Occipital lobe (tissue), 3 donors: ENCODE data around the gene DDX21. TPM values are rescaled to one million over a fixed set of nuclear protein-coding genes. Genes with fewer than 3 reads are reported as not detected.
"Not testable (repeated sequence)": the region's sequence is repeated elsewhere in the genome, so short reads cannot be mapped to it uniquely, and the experiment has no call there.

ENCODE experiments used
- DNase-seq: peaks from one replicate; lab custom pipeline; 2025; lab: John Stamatoyannopoulos, UW
- small RNA-seq: library from RNA; depleted of rRNA; stranded (forward); fragments of <200 nt; gene quantifications from one replicate; pipeline ENCODE3, GENCODE V24; 2014
- total RNA-seq: library from RNA; depleted of rRNA; stranded (reverse); fragments of >200 nt; gene quantifications from one replicate; pipeline ENCODE4 v1.2.3, GENCODE V29; 2014

Gene DDX21
- total RNA-seq, 1 donor from 2014 or later, result 49.4 TPM

DNA sequence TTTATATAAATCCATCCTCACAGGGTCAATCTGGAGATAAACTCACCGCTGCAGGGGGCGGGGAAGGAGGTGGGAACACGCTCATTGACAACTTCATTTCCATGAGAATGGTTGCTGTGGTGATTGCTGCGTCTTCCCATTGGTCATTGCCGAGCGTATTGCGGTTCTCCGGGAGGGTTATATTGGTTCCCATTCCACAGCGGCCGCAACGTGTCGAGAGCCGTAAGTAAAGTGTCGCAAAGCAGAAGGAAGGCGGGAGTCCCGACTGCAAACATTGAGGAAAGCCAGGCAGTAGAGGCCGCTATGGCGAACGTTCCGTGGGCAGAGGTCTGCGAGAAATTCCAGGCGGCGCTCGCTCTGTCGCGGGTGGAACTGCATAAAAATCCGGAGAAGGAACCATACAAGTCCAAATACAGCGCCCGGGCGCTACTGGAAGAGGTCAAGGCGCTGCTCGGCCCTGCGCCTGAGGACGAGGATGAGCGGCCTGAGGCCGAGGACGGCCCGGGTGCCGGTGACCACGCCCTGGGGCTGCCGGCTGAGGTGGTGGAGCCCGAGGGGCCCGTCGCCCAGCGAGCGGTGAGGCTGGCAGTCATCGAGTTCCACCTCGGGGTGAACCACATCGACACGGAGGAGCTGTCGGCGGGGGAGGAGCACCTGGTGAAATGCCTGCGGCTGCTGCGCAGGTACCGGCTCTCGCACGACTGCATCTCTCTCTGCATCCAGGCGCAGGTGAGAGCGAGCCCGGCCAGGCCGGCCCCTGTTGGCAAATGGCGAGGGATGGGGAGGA, 32.8 kb downstream of the DDX21 start, which contains the start of gene KIFBP:
Gene KIFBP, plus strand, starts transcription at position 274 of the 787 bp plus-strand sequence. Its CDS starts 30 bp downstream, at position 304.
- DNase-seq, result peak; percentile 96

DNA sequence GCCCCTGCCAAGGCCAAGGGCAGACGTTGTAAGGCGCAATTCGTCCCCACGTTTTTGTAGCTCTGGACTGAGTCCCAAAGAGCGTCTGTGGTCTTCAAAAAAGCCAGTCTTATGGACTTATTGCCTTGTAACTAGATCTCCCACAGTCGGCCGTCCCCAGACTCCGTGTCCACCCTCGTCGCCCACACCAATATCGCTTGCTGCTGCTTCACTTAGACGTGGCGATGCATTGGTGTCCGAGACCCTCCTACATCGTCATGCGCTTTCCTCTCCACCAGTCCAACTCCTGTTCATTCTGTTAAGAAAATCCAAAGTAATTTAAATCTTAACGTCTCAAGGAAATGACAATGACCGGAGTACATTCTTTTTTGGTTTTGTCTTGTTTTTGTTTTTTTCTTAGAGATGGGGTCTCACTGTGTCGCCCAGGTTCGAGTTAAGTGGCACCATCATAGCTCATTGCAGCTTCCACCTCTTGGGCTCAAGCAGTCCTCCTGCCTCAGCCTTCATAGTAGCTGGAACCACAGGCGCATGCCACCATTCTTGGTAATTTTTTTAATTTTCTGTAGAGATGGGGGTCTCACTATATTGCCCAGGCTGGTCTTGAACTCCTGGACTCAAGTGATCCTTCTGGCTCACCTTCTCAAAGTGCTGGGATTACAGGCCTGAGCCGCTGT, 33.5 kb downstream of the DDX21 start:
- no peak for DNase-seq

DNA sequence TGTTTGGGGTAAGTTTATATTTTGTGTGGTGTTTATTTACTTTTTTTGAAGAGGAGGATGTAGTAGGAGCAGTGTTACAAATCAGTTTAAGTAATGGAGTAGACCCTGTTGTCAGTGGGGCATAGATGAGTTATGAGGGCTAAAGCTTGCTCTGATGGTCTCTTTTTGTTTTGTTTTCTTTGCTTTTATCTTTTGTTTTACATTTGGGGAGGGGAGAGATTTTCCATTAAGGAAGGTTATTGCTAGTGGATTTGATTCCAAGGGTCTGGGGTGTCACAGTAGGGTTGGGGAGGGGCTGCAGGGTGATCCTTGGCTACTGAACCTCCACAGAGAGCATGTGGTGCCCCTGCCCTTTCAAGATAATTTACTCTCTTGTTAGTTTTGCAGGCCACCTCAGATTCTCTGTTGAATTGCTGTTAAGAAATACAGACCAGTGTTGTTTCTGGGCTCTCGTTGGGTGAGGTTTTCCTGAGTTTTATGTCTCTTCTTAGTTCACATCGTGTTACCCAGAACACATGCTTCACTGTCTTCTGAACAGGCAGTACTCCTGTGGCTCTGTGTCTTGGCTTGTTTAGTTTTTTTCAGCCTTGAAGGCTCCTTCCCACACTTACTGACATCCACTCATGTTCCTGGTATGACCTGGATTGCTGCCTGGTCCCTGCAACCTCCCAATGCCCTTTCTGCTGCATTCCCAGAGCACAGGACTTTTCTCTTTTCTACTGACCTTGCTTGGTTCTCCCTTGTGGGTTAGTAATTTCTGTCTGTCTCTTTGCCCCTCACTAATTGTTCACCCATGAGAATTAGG, 36.9 kb downstream of the DDX21 start:
- no peak for DNase-seq

DNA sequence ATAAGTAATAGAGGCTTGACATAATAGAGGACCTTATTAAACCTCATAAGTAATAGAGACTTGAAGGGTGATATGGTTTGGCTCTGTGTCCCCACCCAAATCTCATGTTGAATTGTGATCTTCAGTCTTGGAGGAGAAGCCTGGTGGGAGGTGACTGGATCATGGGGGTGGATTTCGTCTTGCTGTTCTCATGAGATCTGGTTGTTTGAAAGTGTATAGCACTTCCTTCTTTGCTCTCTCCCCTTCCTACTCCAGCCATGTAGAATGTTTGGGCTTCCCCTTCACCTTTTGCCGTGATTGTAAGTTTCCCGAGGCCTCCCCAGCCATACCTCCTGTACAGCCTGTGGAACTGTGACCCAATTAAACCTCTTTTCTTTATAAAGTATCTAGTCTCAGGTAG, 41.2 kb downstream of the DDX21 start:
- DNase-seq, result no peak

DNA sequence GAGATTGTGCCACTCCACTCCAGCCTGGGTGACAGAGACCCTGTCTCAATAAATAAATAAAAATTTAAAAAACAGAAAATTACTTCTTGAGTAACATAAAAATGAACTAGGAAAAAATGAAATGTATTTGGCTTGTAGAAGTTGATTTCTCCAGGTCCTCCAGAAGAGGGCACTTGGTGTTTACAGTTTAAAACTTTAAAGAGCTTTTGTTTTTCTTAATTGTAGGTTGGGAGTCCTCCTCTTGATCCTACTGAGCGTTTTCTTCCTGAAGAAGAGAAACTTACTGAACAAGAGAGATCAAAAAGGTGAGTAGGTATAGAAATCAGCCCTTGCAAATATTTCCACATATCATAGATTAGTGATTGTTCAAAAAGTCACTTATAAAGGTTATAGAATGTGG, 48.9 kb downstream of the DDX21 start:
- DNase-seq, result no peak

DNA sequence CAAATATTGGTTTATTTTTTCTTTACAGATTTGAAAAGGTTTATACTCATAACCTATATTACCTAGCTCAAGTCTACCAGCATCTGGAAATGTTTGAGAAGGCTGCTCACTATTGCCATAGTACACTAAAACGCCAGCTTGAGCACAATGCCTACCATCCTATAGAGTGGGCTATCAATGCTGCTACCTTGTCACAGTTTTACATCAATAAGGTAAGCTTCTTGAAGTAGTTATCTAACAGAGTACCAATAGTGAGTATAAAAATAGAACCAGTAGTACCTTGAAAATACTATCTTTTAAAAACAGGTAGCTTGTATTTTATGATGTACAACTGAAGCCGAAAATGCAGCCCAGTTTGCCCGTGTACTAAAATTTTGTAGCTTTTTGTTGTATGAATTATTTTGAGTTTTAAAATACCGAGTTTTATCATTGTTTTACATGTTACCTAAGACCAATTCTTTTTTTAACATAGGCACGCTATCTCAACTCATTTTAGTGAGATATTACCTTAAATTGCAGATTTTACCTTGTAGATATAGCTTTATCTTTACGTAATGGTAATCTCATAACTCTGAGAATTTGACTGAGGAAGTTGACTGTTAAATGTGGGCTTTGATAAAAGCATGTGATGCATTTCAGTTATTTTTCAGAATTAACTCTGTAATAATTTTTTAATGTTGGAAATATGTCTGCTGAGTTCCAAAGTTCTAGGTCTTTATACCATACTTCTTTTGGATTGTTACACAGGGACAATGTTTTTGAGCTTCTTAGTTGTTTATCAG, 49.9 kb downstream of the DDX21 start:
- no peak for DNase-seq

DNA sequence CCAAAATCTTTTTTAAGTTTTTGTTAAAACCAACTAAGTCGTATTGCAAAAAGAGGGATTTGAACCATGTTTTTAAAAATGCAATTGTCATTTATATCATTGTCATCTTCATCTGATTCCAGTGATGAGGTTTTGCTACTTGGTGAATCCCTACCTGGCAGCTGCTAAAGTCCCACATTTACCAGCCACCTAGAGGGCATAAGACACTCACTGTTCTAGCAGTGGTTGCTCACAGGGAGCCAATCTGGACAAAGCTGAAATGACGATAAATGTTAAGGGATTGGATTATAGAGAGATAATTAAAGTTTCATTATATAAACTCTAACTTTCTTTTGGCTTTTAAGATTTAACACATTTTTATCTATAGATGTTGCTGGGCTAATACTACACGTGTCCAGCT, 51.3 kb downstream of the DDX21 start:
- no peak for DNase-seq

DNA sequence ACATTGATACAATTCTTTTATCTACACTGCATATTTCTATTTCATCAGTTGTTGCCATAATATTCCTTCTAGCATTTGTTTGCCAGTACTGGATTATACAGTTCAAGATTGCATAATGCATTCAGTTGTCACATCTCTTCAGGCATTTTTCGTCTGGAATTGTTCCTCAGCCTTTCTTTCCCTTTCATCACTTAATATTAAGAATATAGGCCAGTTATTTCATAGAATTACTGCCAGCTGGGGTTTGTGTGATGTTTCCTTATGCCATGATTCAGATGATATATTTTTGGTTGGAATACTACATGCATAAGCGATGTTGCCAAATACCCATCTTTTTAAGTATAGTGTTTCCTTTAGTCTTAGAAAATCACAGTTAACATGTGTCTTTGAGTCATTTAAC, 53.4 kb downstream of the DDX21 start:
- no peak for DNase-seq

DNA sequence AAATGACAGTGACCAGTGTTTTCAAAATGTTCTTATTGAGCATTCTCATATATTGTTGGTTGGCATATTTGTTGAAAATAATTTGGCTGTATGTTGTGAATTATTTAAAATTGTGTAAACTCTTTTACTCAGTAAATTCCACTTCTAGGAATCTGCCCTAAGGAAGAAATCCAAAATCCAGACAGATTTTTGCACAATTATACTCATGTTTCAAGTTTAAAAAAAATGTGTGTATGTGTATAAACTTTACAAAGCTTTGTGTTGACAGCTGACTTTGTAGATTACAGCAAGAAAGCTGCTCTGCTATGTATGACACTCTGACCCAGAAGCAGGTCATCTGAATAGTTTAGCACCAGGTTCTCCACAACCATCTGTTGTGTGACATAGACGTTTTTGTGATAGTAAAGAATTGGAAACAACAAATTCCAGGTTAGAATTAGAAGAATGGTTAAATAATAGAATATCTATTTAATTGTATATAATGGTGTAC, 54.2 kb downstream of the DDX21 start:
- DNase-seq, result no peak

DNA sequence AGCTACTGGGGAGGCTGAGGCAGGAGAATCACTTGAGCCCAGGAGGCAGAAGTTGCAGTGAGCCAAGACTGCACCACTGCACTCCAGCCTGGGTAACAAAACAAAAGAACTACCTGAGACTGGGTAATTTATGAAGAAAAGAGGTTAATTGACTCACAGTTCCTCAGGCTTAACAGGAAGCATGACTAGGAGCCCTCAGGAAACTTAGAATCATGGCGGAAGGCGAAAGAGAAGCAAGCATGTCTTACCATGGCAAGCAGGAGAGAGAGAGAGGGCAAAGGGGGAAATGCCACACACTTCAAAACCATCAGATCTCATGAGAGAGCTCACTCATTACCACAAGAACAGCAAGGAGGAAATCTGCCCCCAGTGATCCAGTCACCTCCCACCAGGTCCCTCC, 56.8 kb downstream of the DDX21 start:
- not testable (repeated sequence) for DNase-seq

DNA sequence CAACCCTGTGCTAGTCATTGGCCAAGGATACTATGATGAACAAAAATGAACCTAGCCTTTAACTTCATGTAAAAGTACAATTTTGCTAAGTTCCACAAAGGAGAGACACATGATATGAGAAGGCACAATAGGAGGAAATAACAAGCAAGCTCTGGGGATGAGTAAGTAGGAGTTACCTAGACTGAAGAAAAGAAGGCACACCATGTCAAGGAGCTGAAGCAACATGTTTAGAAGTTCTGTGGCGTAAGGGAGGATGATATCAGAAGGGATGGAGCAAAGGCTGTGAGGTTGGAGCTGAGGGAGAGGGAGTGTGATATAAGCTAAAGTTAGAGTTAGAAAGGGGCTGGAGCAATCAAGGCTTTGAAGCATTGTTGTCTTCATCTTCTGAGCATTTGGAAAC, 58.2 kb downstream of the DDX21 start:
- no peak for DNase-seq

DNA sequence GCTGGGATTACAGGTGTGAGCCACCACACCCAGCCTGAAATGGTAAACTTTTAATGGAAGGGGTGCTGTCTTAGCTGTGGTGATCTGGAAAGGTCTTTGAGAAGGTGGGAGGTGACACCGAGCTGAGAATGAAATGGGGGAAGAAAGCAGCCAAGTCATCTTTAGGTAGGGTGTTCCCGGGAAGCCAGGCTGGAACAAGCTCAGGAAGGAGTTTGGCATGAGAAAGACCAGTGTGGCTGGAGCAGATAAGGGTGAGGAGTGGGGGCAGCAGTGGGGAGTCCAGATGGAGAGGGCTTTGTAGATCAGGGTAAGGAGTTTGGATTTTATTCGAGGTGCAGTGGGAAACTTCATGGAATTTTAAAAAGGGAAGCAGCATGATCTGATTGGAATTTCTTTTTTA, 62.6 kb downstream of the DDX21 start:
- no peak for DNase-seq

DNA sequence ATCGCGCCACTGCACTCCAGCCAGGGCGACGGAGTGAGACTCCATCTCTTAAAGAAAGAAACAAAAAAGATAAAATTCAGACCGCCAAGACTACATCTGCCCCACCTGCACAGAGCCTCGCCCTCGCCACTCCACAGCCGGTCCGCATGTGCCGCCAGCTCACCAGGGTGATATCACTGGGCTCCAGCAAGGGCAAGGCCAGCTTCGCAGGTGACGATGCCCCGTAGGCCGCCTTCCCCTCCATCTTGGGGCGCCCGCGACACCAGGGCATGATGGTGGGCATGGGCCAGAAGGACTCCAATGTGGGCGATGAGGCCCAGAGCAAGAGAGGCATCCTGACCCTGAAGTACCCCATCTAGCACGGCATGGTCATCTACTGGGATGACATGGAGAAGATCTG, 66.6 kb downstream of the DDX21 start:
- DNase-seq, result no peak

DNA sequence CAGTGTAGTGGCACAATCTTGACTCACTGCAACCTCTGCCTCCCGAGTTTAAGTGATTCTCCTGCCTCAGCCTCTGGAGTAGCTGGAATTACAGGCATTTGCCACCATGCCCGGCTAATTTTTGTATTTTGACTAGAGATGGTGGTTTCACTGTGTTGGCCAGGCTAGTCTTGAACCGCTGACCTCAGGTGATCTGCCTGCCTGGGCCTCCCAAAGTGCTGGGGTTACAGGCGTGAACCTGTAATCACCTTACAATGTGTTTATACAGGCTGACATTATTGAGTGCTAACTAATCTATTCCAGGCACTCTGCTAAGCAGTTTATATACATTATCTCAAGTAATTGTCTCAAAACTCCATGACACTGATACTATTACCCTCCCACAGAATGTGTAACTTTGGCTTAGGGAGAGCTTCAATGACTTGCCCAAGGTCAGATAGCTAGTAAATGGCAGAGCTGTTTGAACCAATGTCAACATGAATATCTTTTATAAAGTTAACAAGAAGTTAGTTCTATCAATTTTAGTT, 69.5 kb downstream of the DDX21 start:
- DNase-seq, result no peak

DNA sequence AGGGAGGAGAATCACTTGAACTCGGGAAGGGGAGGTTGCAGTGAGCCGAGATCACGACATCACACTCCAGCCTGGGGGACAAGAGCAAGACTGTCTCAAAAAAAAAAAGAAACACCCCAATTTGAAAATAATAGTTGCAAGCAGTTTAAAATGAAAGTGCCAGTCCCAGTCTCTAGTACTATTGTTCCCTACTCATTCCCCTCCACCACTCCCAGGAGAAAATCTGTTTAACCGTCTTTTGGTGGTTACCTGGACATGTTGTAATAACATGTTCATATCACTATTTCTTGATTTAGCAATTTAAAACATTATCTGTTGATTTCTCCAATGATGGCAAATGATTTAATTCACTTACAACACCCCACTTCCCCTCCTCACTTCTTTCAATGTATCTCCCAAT, 77.3 kb downstream of the DDX21 start:
- no peak for DNase-seq

Small RNAs within 50 kb of the gene (small RNA-seq; reads per million reads assigned to genes)
- gene RNU6-571P, result not detected

Other genes starting within 250 kb of the DDX21 start
- 41.0 TPM for gene CCAR1, start 234.9 kb upstream of the DDX21 start, total RNA-seq
- gene STOX1, start 128.6 kb upstream of the DDX21 start, total RNA-seq, result 7.0 TPM
- 54.4 TPM for gene DDX50, start 54.9 kb upstream of the DDX21 start, total RNA-seq
- gene KIFBP, start 32.6 kb downstream of the DDX21 start, total RNA-seq, result 36.8 TPM
- gene SRGN, start 131.9 kb downstream of the DDX21 start, total RNA-seq, result 24.8 TPM
- 56.6 TPM for gene VPS26A, start 168.0 kb downstream of the DDX21 start, total RNA-seq
- 32.8 TPM for gene SUPV3L1, start 224.1 kb downstream of the DDX21 start, total RNA-seq